ENCODE measurements around the gene CD248.
A peak's percentile ranks its signal among the peaks of the same experiment; 100 is the strongest.

CD248 gene

DNA sequence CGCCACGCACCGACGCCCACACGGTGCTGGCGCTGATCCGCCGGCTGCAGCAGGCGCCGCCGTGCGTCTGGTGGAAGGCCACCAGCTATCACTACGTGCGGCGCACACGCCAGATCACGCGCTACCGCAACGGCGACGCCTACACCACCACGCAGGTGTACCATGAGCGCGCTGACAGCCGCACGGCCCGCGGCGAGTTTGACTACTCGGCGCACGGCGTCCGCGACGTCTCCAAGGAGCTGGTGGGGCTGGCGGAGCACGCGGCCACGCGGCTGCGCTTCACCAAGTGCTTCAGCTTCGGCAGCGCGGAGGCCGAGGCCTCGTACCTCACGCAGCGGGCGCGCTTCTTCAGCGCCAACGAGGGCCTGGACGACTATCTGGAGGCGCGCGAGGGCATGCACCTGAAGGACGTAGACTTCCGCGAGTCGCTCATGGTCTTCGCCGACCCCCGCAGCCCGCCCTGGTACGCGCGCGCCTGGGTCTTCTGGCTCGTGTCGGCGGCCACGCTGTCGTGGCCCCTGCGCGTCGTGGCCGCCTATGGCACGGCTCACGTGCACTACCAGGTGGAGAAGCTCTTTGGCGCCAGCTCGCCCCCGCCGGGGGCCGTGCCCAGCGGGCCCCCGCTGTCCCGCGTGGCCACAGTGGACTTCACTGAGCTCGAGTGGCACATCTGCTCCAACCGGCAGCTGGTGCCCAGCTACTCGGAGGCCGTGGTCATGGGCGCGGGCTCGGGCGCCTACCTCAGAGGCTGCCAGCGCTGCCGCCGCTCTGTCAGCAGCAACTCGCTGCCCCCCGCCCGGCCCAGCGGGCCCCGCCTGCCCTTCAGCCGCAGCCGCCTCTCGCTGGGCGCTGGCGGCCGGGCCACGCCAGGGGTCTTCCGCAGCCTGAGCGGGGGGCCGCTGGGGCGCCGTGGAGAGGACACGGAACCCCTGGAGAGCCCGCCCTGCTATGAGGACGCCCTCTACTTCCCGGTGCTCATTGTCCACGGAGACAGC is 21.9 kb downstream of the CD248 start:
- Mint-ChIP-seq H3K27ac (no peak overlapping the region), H3K36me3 (ENCODE audit: low read depth) (no peaks in the 10 kb centered on the region), H3K9me3 (no peaks in the 10 kb centered on the region), H3K4me3 (no peak overlapping the region), H3K27me3 (peaks cover 26% of the 10 kb centered on the region), H3K4me1 (ENCODE audit: low read depth) (peaks cover 14% of the 10 kb centered on the region)
- DNase-seq: no peak

DNA sequence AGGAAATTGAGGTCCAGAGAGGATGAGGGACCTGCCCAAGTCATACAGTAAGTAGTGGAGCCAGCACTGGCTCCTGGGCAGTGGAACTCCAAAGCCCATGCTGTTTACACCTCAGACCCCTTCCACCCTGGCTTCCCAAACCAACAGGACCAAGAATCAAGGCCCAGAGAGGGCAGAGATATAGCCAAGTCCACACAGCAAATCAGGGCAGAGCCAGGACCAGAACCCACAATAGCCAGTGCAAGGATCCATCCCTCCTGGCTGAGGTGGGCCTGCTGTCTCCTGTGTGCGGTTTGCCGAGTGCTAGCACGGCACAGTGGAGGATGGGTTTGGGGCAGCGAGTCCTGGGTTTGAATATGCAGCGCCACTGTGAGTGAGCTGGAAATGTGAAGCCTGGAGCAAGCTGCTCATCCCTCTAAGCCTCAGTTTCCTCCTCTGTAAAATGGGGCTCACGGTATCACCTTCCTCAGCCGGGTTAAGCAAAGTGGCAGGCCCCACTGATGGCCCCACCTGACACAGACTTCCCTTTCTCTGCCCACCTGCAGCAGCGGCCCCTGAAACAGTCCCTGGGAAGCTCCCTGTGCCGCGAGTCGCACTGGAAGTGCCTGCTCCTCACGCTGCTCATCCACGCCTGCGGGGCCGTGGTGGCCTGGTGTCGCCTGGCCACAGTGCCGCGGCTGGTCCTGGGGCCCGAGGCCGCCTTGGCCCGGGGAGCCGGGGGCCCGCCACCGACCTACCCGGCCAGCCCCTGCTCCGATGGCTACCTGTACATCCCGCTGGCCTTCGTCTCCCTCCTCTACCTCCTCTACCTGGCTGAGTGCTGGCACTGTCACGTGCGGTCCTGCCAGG is 22.8 kb downstream of the CD248 start:
- no peaks in the 10 kb centered on the region for H3K9me3 Mint-ChIP-seq
- no peak overlapping the region for H3K4me3 Mint-ChIP-seq
- peaks cover 26% of the 10 kb centered on the region for H3K27me3 Mint-ChIP-seq

DNA sequence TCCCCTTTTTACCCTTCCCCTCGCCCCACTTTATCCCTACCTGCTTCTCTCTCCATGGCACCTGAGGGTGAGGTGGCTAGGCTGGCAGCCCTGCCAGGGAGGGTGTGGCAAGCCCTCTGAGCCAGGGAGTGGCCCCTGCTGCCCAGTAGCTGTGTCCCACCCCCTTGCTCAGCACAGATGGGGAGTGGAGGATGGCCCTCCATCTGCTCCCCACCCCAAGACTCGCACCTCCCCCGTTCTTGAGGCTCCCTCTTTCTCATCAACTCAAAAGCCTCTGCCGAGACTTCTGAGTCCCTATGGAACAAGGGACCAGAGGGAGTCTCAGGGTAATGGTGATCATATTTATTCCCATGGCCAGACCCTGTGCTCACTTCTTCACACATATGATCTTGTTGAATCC is 23.5 kb downstream of the CD248 start:
- Mint-ChIP-seq H3K4me1 (ENCODE audit: low read depth) (peaks cover 21% of the 10 kb centered on the region), H3K4me3 (no peak overlapping the region), H3K27ac (no peak overlapping the region), H3K36me3 (ENCODE audit: low read depth) (peaks cover 2% of the 10 kb centered on the region), H3K9me3 (no peaks in the 10 kb centered on the region), H3K27me3 (peaks cover 26% of the 10 kb centered on the region)
- no peak for DNase-seq

More for the DNA sequence above, 22.8 kb downstream of the CD248 start:
- Mint-ChIP-seq H3K27ac (no peak overlapping the region), H3K36me3 (ENCODE audit: low read depth) (no peaks in the 10 kb centered on the region), H3K4me1 (ENCODE audit: low read depth) (peaks cover 21% of the 10 kb centered on the region)
- DNase-seq: no peak

DNA sequence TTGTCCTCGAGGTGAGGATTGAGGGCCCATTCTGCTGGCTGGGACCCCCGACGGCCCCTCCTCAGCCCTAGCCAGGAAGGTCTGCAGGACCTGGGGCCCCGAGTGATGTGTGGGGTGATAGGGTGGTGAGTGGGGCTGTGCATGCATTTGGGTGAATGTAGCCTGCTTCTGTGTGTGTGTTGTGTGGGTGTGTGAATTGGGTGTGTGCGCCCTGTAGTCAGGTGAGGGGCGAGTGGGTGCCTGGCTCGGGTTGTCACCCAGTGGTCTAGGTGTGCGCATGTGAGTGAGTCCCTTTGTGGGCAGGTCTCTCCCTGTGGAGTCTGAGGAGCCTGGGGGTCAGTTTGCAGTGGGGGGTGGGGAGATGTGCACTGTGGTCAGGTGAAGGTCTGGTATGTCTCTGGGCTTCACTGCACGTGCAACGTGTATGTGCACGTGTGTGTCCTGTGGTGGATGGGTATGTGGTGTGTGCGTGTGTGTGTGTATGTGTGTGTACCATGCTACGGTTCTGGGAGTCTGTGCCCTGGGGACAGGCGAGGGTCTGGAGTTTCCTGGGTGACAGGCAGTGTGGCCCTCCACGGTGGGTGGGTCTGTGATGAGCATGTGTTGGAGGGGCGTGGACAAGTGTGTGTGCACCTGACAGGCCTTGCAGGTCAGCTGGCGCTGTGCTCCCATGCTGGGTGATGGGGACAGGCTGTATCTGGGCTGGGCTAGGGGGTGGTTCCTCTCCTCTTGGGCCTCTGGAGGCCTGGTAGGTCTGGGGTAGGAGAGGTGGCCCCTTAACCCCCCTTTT is 24.1 kb downstream of the CD248 start:
- Mint-ChIP-seq H3K27ac (peak overlapping the region; percentile 67), H3K27me3 (peaks cover 26% of the 10 kb centered on the region), H3K9me3 (no peaks in the 10 kb centered on the region), H3K36me3 (ENCODE audit: low read depth) (peaks cover 5% of the 10 kb centered on the region), H3K4me1 (ENCODE audit: low read depth) (peaks cover 26% of the 10 kb centered on the region), H3K4me3 (peak overlapping the region; percentile 54)
- DNase-seq: no peak

DNA sequence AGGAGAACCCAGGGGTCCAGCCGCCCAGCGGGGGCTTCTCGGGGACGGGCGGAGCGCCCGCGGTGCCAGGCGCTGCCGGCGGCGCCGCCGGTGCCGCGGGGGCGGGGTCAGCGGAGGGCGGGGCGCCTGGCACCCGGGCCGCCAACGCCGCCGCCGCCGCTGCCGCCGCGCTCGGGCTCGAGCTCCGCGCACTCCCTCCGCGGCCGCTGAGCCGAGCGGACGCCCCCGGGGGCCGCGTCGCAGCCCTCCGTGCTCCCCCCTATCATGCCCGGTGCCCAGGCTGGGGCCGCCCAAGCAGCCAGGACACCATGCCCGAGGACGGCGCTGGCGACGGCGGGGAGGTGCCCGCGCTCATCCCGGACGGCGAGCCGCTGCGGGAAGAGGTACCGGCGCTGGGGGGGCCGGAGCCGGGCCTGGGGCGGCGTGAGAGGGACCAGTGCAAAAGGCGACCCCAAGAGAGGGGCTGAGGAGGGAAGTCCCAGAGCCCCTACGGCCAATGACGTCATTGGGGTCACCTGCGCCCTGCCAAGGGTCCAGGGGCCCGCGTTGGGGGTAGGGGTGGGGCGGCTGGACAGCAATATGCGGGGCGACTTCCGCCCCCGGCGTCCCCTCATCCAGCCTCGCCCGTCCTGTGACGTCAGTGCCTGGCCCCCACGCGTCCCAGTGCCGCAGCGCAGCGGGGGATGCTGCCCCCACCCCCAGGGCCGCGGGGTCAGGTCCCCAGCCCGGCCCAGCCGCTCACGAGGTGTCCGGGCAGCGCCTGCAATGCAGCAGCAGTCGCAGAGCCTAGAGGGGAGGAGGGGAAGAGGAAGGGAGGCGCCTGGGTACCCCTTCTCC is 24.9 kb downstream of the CD248 start, which contains the start of gene TMEM151A:
TMEM151A (plus strand) TSS at position 189 of the 837 bp plus-strand sequence; CDS start at position 309, 120 bp downstream.
- Mint-ChIP-seq H3K4me3 (peak within 1 kb of the TSS; percentile 93), H3K4me1 (ENCODE audit: low read depth) (peaks cover 33% of the 10 kb centered on the region), H3K27ac (peak within 1 kb of the TSS; percentile 67), H3K36me3 (ENCODE audit: low read depth) (peaks cover 8% of the 10 kb centered on the region), H3K27me3 (peaks cover 26% of the 10 kb centered on the region), H3K9me3 (no peaks in the 10 kb centered on the region)
- peak; percentile 55 for DNase-seq

DNA sequence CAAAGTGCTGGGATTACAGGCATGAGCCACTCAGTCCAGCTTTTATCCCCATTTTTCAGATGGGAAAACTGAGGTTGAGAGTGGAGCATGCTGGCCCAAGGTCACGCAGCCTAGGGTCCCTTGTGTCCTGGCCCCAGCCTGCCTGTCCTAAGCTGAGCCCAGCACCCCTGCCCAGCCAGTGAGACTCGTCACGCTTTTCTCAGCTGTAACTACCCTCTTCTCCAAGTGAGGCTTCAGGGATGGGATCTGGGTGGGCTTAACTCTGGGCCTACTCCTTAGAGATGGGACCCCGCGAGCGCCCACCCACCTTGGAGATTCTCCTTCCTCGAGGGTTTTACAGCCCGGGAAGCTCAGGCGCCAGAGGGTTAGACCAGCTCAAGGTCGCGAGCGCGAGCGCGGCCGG is 25.5 kb downstream of the CD248 start:
- Mint-ChIP-seq H3K9me3 (no peaks in the 10 kb centered on the region), H3K27me3 (peaks cover 25% of the 10 kb centered on the region), H3K4me1 (ENCODE audit: low read depth) (peaks cover 38% of the 10 kb centered on the region), H3K27ac (no peak overlapping the region), H3K4me3 (peak overlapping the region; percentile 15), H3K36me3 (ENCODE audit: low read depth) (peaks cover 14% of the 10 kb centered on the region)
- DNase-seq: no peak

DNA sequence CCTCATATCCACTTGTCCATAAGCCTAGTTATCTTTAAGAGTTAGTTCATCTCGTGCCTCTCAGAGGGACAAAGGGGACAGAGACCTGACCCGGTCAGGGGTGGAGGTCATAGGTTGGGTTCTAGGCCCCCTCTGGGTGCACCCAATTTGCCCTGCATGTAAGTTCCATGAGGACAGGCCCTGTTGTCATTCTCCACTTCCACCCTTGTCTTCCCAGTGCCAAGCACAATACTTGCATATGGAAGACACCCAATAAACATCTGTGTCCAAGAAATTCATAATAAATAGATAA is 26.6 kb downstream of the CD248 start:
- Mint-ChIP-seq H3K27me3 (peaks cover 22% of the 10 kb centered on the region), H3K27ac (no peak overlapping the region)

DNA sequence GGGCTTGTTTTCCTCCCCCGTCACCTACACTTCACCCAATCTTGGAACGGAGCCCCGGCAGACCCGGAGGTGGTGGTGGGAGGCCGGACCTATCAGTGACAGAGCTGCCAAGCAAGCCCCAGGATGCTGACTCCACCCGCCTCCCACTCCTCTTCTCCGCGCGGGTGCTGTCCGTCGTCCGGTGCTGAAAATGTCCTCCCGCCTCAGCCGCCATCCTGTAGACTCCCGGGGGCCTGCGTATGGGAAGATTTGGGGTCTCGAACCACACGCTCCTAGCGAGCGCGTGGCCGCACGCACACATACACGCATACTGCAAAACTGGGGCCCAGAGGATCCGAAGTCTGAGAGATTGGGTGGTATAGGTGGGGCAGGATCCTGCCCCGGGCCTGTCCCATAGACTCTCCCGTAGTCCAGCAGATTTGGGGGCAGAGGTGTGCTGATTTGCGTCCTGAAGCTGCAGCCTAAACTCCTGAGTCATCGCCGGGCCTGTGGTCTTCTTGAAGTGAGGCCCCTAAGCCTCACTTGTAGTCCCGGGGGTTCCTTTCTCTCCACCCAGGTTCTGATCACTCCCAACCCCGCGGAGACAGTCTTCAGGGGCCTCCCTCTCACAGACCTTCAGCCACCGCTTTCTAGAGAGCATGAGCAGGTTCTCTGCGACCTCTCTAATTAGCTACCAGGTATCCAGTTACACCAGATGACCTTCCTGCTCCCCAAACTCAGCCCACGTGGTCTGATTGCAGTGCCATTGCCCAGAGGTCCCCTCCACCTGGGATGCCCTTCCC is 27.1 kb downstream of the CD248 start:
- Mint-ChIP-seq H3K9me3 (no peaks in the 10 kb centered on the region), H3K4me3 (peak overlapping the region; percentile 93)
- DNase-seq: no peak

More for the DNA sequence above, 26.6 kb downstream of the CD248 start:
- Mint-ChIP-seq H3K4me3 (peak overlapping the region; percentile 93), H3K36me3 (ENCODE audit: low read depth) (peaks cover 20% of the 10 kb centered on the region), H3K4me1 (ENCODE audit: low read depth) (peaks cover 40% of the 10 kb centered on the region), H3K9me3 (no peaks in the 10 kb centered on the region)
- no peak for DNase-seq

DNA sequence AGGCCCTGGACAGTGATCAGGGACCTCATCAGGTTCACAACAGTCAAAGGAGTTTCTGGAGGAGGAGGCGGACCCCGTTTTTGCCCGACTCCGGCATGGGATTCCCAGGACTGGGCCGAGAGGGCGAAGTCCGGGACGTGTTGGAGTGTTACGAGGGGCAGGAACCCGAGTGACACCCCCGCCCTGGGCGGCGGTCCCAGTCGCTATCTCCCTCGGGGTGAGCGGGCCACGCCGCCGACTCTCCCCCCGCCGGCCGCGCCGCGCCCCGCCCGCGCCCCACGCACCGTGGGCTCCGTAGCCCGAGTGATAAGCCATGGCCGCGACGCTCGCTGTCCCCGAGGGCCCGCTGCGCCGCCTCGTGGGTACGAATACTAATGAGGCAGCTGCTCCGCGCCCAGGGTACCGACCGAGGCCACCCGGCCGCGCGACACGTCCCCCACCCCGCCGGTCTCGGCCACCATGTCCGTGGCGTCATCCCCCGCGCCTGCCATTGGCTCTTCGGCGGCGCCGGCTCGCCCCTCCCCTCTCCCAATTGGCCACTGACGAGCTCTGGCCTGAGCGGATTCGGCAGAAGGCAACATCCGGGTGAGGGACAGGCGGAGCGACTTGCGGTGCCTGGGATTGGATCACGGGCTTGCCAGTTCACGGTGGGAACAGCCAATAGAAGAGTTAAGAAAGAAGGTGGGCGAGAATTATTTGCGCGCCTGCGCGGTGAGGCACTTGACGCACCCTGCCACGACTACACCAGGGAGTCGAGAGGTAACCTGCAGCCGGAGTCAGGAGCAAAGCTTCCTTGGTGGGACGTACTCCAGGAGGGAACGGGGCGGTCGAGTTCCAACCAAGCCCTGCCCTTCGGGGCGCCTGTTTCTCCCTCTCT is 27.9 kb downstream of the CD248 start, which contains the start of gene YIF1A:
YIF1A (minus strand) TSS at position 473 of the 877 bp plus-strand sequence; CDS start at position 315, 158 bp downstream.
- no peaks in the 10 kb centered on the region for H3K9me3 Mint-ChIP-seq
- peaks cover 33% of the 10 kb centered on the region for H3K36me3 Mint-ChIP-seq (ENCODE audit: low read depth)
- H3K27me3 Mint-ChIP-seq: peaks cover 22% of the 10 kb centered on the region
- peaks cover 40% of the 10 kb centered on the region for H3K4me1 Mint-ChIP-seq (ENCODE audit: low read depth)
- peak; percentile 96 for DNase-seq
- peak within 1 kb of the TSS; percentile 95 for H3K27ac Mint-ChIP-seq
- peak within 1 kb of the TSS; percentile 93 for H3K4me3 Mint-ChIP-seq

More for the DNA sequence above, 27.1 kb downstream of the CD248 start:
- H3K4me1 Mint-ChIP-seq (ENCODE audit: low read depth): peaks cover 40% of the 10 kb centered on the region
- peak overlapping the region; percentile 95 for H3K27ac Mint-ChIP-seq
- peaks cover 22% of the 10 kb centered on the region for H3K27me3 Mint-ChIP-seq
- peaks cover 25% of the 10 kb centered on the region for H3K36me3 Mint-ChIP-seq (ENCODE audit: low read depth)

DNA sequence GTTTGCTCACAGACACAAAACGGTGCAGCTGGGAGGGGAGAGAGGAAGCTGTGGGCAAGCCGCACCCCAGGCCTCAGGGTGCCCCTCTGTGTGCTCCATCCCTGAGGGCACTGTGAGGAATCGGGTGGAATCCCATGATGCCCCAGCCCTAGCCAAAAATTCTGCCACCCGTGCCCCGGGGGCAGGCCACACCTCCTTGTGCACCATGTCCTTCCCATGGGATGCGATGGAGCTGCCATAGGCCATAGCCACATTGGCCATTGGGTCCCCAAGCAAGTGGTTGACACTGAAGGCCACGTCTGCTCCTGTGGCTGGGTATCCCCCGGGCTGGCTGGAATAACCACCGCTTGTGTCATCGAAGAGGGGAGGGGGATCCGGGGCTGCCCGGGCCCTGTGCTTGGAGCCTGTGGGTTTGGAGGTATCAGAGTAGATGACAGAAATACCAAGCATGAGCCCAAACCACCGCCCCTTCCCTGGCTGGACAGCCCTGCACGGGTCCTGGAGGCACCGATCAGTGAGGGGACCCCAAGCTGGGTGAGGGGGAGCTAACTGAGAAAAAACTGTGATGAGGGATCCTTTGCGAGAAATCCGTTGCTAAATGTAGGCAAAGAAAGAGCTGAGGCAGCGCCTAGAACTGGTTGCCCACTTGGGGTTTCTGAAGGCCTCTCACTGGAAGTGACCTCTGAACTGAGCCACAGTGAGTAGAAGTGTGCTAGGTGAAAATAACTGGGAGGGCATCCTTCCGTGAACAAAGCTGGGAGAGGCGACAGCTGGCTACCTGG is 28.8 kb downstream of the CD248 start:
- Mint-ChIP-seq H3K4me1 (ENCODE audit: low read depth) (peaks cover 43% of the 10 kb centered on the region), H3K27ac (peak overlapping the region; percentile 92), H3K27me3 (peaks cover 16% of the 10 kb centered on the region), H3K36me3 (ENCODE audit: low read depth) (peaks cover 36% of the 10 kb centered on the region), H3K9me3 (no peaks in the 10 kb centered on the region), H3K4me3 (peak overlapping the region; percentile 93)
- no peak for DNase-seq

DNA sequence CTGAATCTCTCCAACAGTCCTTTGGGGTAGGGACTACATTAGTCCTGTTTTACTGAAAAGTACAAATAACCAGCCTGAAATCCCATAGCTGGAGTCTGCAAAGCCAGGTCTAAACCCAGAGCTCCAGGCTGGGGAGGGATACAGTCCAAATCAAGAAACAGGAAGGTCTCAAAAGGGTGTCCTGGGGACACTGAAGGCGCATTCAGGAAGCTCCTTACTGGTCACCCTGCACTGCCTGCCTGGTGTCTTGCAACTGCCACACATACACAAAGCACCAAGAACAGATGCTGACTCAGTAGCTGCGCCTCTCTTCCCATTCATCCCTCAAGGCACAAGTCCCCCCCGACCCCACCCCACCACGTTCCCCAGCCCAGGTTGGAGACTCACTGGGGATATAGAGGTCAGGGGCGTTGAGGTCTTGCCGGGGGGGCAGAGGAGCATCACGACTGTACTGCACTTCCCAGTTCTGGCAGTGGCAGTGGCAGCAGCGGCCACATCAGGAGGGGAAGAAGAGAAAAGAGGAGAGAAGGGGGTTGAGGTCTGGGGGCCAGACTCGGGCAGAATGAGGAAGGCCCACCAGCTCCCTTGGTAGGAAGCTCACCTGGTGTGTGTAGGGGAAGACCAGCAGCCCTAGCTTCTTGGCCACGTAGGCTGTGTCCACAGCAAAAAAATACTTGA is 29.5 kb downstream of the CD248 start:
- H3K36me3 Mint-ChIP-seq (ENCODE audit: low read depth): peaks cover 40% of the 10 kb centered on the region
- H3K27me3 Mint-ChIP-seq: peaks cover 8% of the 10 kb centered on the region
- no peaks in the 10 kb centered on the region for H3K9me3 Mint-ChIP-seq
- peak overlapping the region; percentile 93 for H3K4me3 Mint-ChIP-seq
- H3K27ac Mint-ChIP-seq: peak overlapping the region; percentile 77
- no peak for DNase-seq
- peaks cover 45% of the 10 kb centered on the region for H3K4me1 Mint-ChIP-seq (ENCODE audit: low read depth)
